LNCAP (cell line): ENCODE data around the gene ZNF8.

ENCODE experiments used
- CTCF ChIP-seq: fragments of 450-650 bp; IDR thresholded peaks from 2 replicates; pipeline ENCODE4 v1.5.1; 2017; ENCODE audit warnings: mild to moderate bottlenecking

The ZNF8 gene

DNA sequence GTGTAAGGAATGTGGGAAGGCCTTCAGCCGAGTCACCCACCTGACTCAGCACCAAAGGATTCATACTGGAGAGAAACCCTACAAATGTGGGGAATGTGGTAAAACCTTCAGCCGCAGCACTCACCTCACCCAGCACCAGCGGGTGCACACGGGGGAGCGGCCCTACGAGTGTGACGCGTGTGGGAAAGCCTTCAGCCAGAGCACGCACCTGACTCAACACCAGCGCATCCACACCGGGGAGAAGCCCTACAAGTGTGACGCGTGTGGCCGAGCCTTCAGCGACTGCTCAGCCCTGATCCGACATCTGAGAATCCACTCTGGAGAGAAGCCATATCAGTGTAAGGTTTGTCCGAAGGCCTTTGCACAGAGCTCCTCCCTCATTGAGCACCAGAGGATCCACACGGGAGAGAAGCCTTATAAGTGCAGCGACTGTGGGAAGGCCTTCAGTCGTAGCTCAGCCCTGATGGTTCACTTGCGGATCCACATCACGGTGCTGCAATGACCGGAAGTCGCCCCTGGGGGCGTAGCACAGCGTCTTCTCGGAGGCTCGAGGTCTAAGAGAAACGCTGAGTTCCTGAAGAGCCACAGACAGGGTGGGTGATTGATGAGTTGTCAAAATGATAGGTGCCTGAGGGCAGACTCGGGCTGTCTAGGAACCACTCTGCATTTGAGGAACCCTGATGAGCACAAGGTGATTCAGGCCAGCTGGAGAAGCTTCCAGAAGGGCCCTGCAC lies 60.2 kb downstream of the ZNF8 start:
- TF ChIP-seq CTCF = no peak

DNA sequence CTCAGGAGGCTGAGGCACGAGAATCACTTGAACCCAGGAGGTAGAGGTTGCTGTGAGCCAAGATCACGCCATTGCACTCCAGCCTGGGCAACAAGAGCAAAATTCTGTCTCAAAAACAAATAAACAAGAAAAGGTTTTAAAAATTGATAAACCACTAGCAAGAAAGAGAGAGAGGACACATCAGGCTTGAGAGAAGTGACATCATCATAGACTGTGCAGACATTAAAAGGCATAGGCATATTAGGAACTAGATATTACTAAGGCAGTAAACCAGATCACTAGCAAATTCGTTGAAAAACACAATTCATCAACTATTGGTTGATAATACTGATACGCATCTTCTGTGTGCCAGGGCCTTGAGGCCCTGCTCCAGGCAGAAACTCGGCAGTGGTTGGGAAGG lies 66.8 kb downstream of the ZNF8 start:
- no peak for TF ChIP-seq CTCF

- no peak for TF ChIP-seq CTCF
Measured at GRCh38 chr19:58346961-58347929, 68.5 kb downstream of the ZNF8 start.

GRCh38 chr19:58349590-58349989 lies 70.8 kb downstream of the ZNF8 start:
- no peak for TF ChIP-seq CTCF

- no peak for TF ChIP-seq CTCF
Measured at GRCh38 chr19:58350001-58350861, 71.5 kb downstream of the ZNF8 start.

DNA sequence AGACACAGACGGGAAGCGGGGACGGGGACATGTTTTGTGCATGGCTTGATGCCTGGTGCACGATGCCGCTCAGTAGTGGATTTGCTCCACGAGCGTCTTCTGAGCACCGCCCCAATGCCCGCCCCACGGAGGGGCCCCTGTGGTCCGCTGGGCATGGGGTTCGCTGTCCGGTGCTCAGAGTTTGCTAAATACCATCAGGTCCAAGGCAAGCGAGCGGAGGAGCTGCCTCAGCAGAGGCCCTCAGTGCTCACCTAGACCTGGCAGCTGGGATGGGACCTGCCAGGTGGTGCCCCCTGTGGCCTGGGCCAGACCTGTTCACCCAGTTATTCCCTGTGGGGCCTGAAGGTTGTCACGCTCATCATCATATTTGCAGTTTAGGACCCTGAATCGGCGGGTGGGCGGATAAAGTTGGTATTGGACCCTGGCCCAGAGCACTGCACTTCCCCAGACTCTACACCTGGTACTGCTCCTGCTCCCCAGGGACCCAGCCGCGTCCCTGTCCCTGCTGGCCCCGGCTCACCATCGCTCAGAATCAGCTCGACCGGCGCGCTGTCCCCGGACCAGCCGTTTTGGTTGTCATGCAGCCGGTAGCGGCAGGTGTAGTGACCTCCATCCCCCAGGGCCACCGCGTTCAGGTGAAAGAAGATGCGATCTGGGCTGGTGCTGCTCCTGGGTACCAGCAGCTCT lies 72.3 kb downstream of the ZNF8 start:
- no peak for TF ChIP-seq CTCF

GRCh38 chr19:58351558-58351878 lies 72.8 kb downstream of the ZNF8 start:
- no peak for TF ChIP-seq CTCF
